GM21526 (cell line): ENCODE results near the gene FLNA.
"Not testable (repeated sequence)": the region's sequence is repeated elsewhere in the genome, so short reads cannot be mapped to it uniquely, and the experiment has no call there.

Experiments
- ATAC-seq: cut with Tn5 transposase; IDR thresholded peaks from one replicate; pipeline ENCODE4 v1.9.1; 2021; ENCODE audit warnings: moderate library complexity; ENCODE audit not compliant: unreplicated experiment, low FRiP score

The FLNA gene, protein sequence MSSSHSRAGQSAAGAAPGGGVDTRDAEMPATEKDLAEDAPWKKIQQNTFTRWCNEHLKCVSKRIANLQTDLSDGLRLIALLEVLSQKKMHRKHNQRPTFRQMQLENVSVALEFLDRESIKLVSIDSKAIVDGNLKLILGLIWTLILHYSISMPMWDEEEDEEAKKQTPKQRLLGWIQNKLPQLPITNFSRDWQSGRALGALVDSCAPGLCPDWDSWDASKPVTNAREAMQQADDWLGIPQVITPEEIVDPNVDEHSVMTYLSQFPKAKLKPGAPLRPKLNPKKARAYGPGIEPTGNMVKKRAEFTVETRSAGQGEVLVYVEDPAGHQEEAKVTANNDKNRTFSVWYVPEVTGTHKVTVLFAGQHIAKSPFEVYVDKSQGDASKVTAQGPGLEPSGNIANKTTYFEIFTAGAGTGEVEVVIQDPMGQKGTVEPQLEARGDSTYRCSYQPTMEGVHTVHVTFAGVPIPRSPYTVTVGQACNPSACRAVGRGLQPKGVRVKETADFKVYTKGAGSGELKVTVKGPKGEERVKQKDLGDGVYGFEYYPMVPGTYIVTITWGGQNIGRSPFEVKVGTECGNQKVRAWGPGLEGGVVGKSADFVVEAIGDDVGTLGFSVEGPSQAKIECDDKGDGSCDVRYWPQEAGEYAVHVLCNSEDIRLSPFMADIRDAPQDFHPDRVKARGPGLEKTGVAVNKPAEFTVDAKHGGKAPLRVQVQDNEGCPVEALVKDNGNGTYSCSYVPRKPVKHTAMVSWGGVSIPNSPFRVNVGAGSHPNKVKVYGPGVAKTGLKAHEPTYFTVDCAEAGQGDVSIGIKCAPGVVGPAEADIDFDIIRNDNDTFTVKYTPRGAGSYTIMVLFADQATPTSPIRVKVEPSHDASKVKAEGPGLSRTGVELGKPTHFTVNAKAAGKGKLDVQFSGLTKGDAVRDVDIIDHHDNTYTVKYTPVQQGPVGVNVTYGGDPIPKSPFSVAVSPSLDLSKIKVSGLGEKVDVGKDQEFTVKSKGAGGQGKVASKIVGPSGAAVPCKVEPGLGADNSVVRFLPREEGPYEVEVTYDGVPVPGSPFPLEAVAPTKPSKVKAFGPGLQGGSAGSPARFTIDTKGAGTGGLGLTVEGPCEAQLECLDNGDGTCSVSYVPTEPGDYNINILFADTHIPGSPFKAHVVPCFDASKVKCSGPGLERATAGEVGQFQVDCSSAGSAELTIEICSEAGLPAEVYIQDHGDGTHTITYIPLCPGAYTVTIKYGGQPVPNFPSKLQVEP (N-terminal part only)

GRCh38 chrX:154374313-154375155 is at the start of gene FLNA:
TSS of gene FLNA (minus strand) at chrX:154374634. CDS start at chrX:154371245, 3,389 bp downstream.
- no peak for ATAC-seq

DNA sequence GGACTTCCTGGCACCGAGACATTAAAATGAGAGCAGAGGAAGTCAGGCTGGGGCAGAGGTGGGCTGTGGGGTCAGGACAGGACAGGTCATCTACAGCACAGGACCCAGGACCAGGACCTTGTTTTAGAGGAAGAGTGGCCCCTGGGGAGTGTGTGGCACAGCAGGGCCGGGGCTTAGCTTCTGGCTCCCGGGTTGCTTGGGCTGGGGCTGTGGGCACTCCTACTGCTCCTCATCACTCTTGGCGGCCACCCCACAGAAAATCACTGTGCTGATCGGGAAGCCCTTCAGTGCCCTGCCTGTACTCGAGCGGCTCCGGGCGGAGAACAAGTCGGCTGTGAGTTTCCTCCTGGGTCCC is 45.9 kb upstream of the FLNA start:
- no peak for ATAC-seq

GRCh38 chrX:154419688-154420401 is 45.4 kb upstream of the FLNA start:
- ATAC-seq: no peak

DNA sequence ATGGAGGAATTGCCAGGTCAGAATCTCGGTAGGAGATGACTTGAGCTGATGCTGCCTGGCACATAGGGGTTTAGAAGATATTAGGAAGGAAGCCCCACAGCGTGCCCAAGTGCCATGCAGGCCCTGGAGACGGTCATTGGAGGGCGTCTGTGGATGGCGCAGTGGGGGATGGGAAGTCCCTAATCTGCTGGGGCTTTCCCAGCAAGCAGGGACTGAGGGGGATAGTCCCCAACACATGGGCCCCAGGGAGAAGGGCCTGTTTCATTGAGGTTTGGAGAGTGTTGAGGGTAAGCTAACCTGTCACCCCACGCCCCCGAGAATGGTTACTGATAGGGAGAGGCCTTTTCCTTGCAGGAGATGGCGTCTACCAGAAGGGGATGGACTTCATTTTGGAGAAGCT is 44.8 kb upstream of the FLNA start:
- ATAC-seq: no peak

GRCh38 chrX:154417157-154417556 is 42.7 kb upstream of the FLNA start:
- no peak for ATAC-seq

GRCh38 chrX:154413142-154413541 is 38.7 kb upstream of the FLNA start:
- no peak for ATAC-seq

- ATAC-seq: no peak
Observed at GRCh38 chrX:154412468-154412867, 38.0 kb upstream of the FLNA start.

DNA sequence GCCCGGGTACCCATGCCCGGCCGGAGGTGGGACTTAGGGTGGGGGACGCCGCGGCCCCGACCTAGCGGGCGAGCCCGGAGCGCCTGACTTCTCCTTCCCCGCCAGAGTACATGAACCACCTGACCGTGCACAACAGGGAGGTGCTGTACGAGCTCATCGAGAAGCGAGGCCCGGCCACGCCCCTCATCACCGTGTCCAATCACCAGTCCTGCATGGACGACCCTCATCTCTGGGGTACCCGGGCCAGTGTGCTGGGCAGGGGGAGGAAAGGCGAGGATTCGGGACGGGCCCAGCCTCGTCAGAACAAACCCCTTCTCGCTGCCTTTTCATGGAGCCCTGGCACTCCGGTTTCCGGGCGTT is 37.5 kb upstream of the FLNA start:
- ATAC-seq: no peak

DNA sequence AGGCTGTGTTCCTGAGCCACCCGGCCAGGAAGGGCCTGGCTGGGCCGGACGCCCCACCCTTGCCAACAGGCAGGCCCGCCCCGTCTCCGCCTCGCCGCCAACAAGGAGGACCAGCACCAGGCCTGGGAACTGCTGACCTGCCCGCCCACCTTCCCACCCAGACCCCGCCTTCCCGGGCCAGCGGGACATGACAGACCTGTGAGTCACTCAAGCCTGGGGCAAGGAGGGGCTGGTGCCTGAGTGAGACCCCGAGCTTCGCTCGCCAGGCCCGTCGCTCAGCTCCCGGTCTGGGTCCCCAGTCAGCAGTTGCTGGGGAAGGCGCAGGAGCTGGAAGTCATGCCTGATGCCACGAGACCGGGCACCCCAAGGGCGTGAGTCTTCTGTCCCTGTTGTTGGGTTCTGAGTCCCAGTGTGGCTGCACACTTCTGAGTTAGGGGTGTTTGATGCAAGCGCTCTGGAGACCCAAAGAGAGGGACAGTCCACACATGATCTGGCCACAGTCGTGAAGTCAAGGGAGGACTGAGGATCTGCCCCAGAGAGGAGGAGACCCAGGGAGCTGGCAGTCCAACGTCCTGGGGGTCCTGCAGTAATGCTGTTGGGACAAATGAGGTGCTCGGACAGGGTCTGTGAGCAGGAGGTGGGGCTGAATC is 34.9 kb upstream of the FLNA start, which contains the start of gene DNASE1L1:
Gene DNASE1L1, minus strand, starts transcription at position 33 of the 650 bp plus-strand sequence. CDS start 3,686 bp downstream, outside the sequence.
- ATAC-seq: no peak

- ATAC-seq: no peak
Observed at GRCh38 chrX:154408659-154409221, 34.3 kb upstream of the FLNA start.

GRCh38 chrX:154404625-154405192 is 30.3 kb upstream of the FLNA start:
- ATAC-seq: no peak

DNA sequence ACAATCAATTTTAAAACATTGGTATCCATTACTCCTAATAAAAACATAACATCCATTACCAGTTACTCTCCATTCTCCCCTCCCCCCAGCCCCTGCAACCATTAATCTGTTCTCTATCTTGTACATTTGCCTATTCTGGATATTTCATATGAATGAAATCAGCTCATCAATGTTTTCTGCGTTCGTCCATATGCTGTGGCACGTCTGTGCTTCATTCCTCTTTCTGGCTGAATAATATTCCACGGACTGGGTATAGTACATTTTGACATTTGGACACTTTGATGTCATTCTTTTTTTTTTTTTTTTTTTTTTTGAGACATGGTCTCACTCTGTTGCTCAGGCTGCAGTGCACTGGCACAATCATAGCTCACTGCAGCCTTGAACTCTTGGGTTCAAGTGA is 29.4 kb upstream of the FLNA start:
- no peak for ATAC-seq

- ATAC-seq: no peak
Observed at GRCh38 chrX:154403192-154403591, 28.8 kb upstream of the FLNA start.

DNA sequence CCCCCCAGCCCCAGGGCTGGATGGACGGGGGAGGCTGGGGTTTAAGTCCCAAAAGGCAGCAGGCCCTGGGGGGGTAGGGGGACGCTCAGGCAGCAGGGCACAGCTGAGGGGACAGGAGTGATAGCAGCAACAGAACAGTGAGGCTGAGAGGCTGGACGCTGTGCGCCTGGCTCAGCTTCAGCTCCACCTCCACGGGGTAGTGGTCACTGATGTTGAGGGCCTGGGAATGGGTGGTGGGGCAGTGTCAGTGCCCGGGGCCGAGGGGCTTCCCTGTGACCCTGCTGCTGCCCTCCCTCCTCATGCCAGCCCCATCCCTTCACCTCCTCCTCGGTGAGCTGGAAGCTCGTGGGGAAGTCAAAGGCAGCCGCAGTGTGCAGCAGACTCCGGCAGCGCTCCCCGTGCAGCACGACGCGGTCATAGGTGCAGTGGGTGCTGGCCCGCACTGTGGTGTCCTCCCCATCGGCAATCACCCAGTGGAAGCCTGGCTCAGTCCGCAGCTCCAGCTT is 28.2 kb upstream of the FLNA start:
- ATAC-seq: no peak

GRCh38 chrX:154401918-154402621 is 27.6 kb upstream of the FLNA start:
- ATAC-seq: no peak

DNA sequence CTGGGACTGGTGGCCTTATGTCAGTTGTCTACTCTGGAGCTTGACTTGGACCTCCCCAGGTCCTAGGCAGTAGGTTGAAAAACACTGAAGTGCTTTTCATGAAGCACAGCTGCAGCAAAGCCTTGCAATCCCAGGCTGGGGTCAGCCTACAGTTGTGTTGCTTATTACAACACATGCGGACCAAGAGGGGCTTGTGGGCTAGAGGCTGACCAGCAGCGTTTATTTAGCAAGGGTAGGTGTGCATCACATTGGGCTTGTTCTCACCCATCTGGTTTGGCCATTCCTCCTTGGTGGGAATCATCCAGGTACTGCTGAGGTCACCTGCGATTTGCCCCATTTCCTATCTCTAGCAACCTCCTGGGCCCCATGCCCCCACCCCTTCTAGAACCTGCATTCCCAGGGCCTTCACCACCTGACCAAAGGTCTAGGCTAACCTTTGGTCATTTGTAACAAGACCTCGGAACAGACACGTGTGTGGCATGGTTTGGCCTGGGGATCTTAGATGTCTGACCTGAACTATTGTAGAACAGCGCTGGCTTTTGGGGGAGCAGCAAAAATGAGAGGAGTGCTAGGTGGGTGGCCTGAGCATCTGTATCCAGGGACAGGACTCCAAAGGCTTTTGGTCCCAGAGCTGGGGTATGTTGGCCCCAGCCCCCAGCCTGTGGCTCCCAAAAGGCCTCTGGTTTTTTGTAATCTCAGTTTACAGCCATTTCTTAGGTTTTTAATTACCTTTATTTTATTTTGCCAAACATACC is 26.8 kb upstream of the FLNA start:
- no peak for ATAC-seq

DNA sequence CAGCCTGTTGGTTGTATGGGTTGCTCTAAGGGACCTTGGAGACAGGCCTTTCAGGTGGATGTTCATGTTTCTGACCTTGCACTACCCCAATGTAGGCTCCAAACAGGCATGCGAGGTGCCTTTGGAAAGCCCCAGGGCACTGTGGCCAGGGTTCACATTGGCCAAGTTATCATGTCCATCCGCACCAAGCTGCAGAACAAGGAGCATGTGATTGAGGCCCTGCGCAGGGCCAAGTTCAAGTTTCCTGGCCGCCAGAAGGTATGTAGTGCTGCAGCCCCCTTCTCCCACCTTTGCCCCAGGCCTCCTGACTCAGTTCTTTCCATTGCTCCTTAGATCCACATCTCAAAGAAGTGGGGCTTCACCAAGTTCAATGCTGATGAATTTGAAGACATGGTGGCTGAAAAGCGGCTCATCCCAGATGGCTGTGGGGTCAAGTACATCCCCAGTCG is 26.0 kb upstream of the FLNA start:
- ATAC-seq: not testable (repeated sequence)
